ENCODE data around the gene RSL1D1. TPM values are rescaled to one million over a fixed set of nuclear protein-coding genes. Genes with fewer than 3 reads are reported as not detected.

Gene RSL1D1
- total and polyA plus RNA-seq, 10 of the 15 experiments (the other 5 are each of a cell fraction or from before 2014, with no cell fraction given): 106 to 535 (median 304) TPM

DNA sequence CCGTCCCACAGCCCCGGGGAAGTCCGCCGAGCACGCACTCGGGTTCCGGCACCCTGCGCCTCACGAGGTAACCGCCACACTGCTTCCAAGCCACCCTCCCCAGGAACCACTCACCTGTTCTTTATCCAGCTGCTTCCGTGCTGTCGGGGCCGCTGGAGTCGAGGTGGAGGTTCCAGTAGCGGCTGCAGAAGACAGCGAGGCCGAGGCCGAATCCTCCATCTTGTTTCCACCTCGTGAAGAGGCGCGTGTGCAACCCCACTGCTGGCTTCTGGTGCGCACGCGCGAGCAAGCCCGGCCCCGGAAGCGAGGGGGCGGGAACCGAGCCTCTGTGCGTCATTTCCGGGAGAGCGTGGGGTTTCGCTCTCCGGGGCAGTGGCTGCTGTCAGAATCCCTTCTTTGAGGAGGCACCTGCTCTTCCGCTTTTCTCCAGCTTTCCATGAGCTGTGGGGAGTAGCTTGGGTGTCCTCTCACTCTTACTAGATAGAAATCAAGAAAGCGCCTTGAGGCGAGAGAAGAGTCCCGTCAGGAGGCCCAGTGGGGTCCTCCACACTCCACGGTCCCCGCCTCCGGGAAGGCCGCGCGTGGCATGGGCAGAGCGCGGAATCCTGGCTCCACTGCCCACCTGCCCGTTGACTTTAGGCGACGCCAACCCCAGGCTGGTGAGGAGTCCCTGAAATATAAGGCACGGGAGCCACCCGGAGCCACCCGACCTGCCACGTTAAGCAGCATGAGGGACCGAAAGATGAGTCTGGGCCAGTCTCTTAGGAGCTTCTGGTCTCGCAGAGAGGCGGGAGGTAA is at the start of gene RSL1D1 (continued):
- TF ChIP-seq TCF3 (IDR thresholded peaks at IDR 0.05; ENCODE audit: borderline replicate concordance, insufficient read depth, low read depth, low read length) (no peak; the same call in 1 of the 2 replicates), POLR2A (IDR thresholded peaks at IDR 0.05; ENCODE audit: low read depth, low read length) (peak; percentile 99), NR2F1 (conservative IDR thresholded peaks at IDR 0.05) (no peak), IKZF2 (IDR thresholded peaks at IDR 0.05) (no peak), PML (IDR thresholded peaks at IDR 0.05; ENCODE audit: low read length) (peak; percentile 88)
- TF ChIP-seq, protein P1, sequence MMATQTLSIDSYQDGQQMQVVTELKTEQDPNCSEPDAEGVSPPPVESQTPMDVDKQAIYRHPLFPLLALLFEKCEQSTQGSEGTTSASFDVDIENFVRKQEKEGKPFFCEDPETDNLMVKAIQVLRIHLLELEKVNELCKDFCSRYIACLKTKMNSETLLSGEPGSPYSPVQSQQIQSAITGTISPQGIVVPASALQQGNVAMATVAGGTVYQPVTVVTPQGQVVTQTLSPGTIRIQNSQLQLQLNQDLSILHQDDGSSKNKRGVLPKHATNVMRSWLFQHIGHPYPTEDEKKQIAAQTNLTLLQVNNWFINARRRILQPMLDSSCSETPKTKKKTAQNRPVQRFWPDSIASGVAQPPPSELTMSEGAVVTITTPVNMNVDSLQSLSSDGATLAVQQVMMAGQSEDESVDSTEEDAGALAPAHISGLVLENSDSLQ (IDR thresholded peaks at IDR 0.05): peak; percentile 71

DNA sequence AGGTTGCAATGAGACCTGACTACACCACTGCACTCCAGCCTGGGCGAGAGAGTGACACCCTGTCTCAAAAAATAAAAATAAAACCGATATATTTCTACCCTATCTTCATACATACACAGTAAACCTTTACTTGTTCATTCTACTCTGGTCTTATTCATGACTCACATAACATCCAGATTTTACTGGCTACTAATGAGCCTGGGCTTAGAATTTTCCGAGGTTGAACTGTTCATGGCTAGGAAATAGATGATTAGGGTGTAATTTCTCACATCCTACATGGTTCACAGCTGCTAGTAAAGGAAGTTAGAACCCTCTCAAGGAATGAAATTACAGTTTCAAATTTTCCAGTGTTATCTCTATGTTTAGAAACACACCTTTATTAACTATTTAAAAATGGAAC is 49.7 kb upstream of the RSL1D1 start:
- ChIA-PET RAD21 (ENCODE audit: unreplicated experiment) (interaction anchor here (0.6 kb wide), 1 partner anchor 186 kb away, joined by 3 read pairs; no protein-coding TSS in a partner anchor), POLR2A (no interaction called here), CTCF (no interaction called here), SMC1A (ENCODE audit: uncharacterized antibody, unreplicated experiment) (interaction anchor here (1.1 kb wide), 1 partner anchor 10 kb away, joined by 3 read pairs; no protein-coding TSS in a partner anchor)
- no peaks in the 10 kb centered on the region for H3K27me3 ChIP-seq (replicated peaks in 1 of 2; ENCODE audit: control insufficient read depth in 2 of 2, insufficient read depth in 2 of 2, low read length in 1 of 2)
- no peak for TF ChIP-seq SPI1 (IDR thresholded peaks at IDR 0.05; ENCODE audit: borderline replicate concordance, insufficient read depth, low read depth, low read length)
- no peak for TF ChIP-seq NBN (IDR thresholded peaks at IDR 0.05)
- TF ChIP-seq TCF12 (IDR thresholded peaks at IDR 0.05; ENCODE audit: low read depth, low read length): no peak
- TF ChIP-seq TCF3 (IDR thresholded peaks at IDR 0.05; ENCODE audit: borderline replicate concordance, insufficient read depth, low read depth, low read length): no peak
- TF ChIP-seq ZZZ3 (IDR thresholded peaks at IDR 0.05; ENCODE audit: control insufficient read depth, insufficient read length, low read depth): no peak
- TF ChIP-seq ZNF384 (IDR thresholded peaks at IDR 0.05; ENCODE audit: borderline replicate concordance, low read depth, low read length): no peak
- no peak for TF ChIP-seq ZSCAN29 (IDR thresholded peaks at IDR 0.05)
- no peak for TF ChIP-seq ESRRA (IDR thresholded peaks at IDR 0.05; ENCODE audit: low read length)
- TF ChIP-seq, protein P2, sequence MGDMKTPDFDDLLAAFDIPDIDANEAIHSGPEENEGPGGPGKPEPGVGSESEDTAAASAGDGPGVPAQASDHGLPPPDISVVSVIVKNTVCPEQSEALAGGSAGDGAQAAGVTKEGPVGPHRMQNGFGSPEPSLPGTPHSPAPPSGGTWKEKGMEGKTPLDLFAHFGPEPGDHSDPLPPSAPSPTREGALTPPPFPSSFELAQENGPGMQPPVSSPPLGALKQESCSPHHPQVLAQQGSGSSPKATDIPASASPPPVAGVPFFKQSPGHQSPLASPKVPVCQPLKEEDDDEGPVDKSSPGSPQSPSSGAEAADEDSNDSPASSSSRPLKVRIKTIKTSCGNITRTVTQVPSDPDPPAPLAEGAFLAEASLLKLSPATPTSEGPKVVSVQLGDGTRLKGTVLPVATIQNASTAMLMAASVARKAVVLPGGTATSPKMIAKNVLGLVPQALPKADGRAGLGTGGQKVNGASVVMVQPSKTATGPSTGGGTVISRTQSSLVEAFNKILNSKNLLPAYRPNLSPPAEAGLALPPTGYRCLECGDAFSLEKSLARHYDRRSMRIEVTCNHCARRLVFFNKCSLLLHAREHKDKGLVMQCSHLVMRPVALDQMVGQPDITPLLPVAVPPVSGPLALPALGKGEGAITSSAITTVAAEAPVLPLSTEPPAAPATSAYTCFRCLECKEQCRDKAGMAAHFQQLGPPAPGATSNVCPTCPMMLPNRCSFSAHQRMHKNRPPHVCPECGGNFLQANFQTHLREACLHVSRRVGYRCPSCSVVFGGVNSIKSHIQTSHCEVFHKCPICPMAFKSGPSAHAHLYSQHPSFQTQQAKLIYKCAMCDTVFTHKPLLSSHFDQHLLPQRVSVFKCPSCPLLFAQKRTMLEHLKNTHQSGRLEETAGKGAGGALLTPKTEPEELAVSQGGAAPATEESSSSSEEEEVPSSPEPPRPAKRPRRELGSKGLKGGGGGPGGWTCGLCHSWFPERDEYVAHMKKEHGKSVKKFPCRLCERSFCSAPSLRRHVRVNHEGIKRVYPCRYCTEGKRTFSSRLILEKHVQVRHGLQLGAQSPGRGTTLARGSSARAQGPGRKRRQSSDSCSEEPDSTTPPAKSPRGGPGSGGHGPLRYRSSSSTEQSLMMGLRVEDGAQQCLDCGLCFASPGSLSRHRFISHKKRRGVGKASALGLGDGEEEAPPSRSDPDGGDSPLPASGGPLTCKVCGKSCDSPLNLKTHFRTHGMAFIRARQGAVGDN (IDR thresholded peaks at IDR 0.05): no peak
- no peak for TF ChIP-seq CBX3 (IDR thresholded peaks at IDR 0.05; ENCODE audit: borderline replicate concordance, low read depth)
- TF ChIP-seq MYB (IDR thresholded peaks at IDR 0.05; ENCODE audit: borderline replicate concordance, low read depth, low read length): no peak
- no peak overlapping the region for H3K27ac ChIP-seq (ENCODE audit: control insufficient read depth, insufficient read depth)
- intact Hi-C loops (cut with micrococcal nuclease; ENCODE audit: unreplicated experiment) (no loop called here), in situ Hi-C loops (cut with MboI) (no loop called here)
- no peak overlapping the region for H3K9ac ChIP-seq (ENCODE audit: control insufficient read depth, insufficient read depth, low read length)
- DNase-seq (ENCODE audit: low read depth, low spot score) (no peak), FAIRE-seq (no peak), ATAC-seq (peak; percentile 19; the same call in 1 of the 3 replicates)
- BruUV-seq (replicated peaks): no TSS peak
- H3K4me3 ChIP-seq: no peak overlapping the region
- H3K36me3 ChIP-seq (ENCODE audit: control insufficient read depth in 2 of 2, insufficient read depth in 2 of 2, low read length in 1 of 2): peaks cover 7 to 15% of the 10 kb centered on the region in 2 experiments; a peak in 3 of 4 replicates
- H4K20me1 ChIP-seq (ENCODE audit: control insufficient read depth, insufficient read depth): peaks cover 4% of the 10 kb centered on the region
- WGBS (ENCODE audit: insufficient coverage, insufficient replicate concordance, low lambda C conversion rate, missing lambda C conversion rate): 35% methylated on average over 3 of the region's 3 CpGs
- no peak overlapping the region for H2AFZ ChIP-seq (ENCODE audit: control insufficient read depth, low read depth, low read length)
- no peak overlapping the region for H3K4me2 ChIP-seq (ENCODE audit: control insufficient read depth, insufficient read depth)
- H3K4me1 ChIP-seq (ENCODE audit: control insufficient read depth, insufficient read depth, low read length): peaks cover 3% of the 10 kb centered on the region; the same call in 1 of the 2 replicates
- H3K79me2 ChIP-seq (ENCODE audit: control insufficient read depth, insufficient read depth, low read length): peaks cover 59% of the 10 kb centered on the region
- H3K9me3 ChIP-seq (replicated peaks; ENCODE audit: control insufficient read depth, insufficient read depth, low read length): no peaks in the 10 kb centered on the region

Data from GM12878 (cell line).